ENCODE measurements around the gene GPX1. TPM values are rescaled to one million over a fixed set of nuclear protein-coding genes. Genes with fewer than 3 reads are reported as not detected.

The GPX1 gene
- total RNA-seq, 1 experiment from 2014 or later, result 386 TPM

DNA sequence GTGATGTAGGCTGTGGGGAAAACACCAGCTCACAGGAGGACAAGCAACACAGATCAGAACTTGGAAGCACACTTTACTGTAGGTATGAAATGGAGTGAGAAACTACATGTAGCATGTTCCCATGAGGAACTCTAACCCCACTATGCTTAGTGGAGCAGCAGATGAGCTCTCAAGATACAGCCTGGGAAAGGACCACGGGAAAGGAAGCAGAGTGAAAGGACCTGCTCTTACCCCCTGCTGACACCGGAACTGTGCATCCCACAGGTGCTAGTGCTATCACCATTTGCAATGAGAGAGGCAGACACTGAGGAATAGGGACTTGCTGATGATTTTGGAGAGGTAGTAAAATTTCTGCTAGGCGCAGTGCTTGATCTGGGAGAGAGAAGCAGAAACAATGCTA, 46.9 kb downstream of the GPX1 start:
- intact Hi-C loops (cut with micrococcal nuclease; ENCODE audit: unreplicated experiment), result no loop called here
- Histone ChIP-seq H4K20me1 (ENCODE audit: insufficient read depth) (0 out of 2 replicates have a peak, but pooled peaks cover 2% of the 10 kb centered on the region), H3K36me3 (ENCODE audit: low read depth) (no peaks in the 10 kb centered on the region), H3K9me3 (ENCODE audit: insufficient read depth, low read depth) (no peaks in the 10 kb centered on the region), H3F3A (ENCODE audit: insufficient read depth, low read depth) (no peaks in the 10 kb centered on the region), H3K27ac (no peak overlapping the region), H3K9me2 (ENCODE audit: insufficient read depth) (no peaks in the 10 kb centered on the region), H3K4me2 (no peak overlapping the region), H3K4me1 (replicated peaks; ENCODE audit: insufficient read depth) (no peaks in the 10 kb centered on the region), H3K4me3 (no peak overlapping the region), H2AFZ (no peak overlapping the region), H3K27me3 (ENCODE audit: insufficient read depth, low read depth) (no peaks in the 10 kb centered on the region), H3K79me2 (ENCODE audit: low read depth) (no peaks in the 10 kb centered on the region)
- no peak for DNase-seq
- ChIA-PET POLR2A (ENCODE audit: unreplicated experiment) (no interaction called here), CTCF (no interaction called here)
- TF ChIP-seq EZH2 (IDR thresholded peaks at IDR 0.05; ENCODE audit: low read depth), result no peak
- TF ChIP-seq, protein P1, sequence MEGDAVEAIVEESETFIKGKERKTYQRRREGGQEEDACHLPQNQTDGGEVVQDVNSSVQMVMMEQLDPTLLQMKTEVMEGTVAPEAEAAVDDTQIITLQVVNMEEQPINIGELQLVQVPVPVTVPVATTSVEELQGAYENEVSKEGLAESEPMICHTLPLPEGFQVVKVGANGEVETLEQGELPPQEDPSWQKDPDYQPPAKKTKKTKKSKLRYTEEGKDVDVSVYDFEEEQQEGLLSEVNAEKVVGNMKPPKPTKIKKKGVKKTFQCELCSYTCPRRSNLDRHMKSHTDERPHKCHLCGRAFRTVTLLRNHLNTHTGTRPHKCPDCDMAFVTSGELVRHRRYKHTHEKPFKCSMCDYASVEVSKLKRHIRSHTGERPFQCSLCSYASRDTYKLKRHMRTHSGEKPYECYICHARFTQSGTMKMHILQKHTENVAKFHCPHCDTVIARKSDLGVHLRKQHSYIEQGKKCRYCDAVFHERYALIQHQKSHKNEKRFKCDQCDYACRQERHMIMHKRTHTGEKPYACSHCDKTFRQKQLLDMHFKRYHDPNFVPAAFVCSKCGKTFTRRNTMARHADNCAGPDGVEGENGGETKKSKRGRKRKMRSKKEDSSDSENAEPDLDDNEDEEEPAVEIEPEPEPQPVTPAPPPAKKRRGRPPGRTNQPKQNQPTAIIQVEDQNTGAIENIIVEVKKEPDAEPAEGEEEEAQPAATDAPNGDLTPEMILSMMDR (conservative IDR thresholded peaks at IDR 0.05), result no peak
- BruUV-seq (replicated peaks), result no TSS peak

GRCh38 chr3:49310677-49311076, 47.5 kb downstream of the GPX1 start:
- Histone ChIP-seq H3K79me2 (ENCODE audit: low read depth) (no peaks in the 10 kb centered on the region), H3K27me3 (ENCODE audit: insufficient read depth, low read depth) (no peaks in the 10 kb centered on the region), H3K9me3 (ENCODE audit: insufficient read depth, low read depth) (no peaks in the 10 kb centered on the region), H3K9me2 (ENCODE audit: insufficient read depth) (no peaks in the 10 kb centered on the region), H3F3A (ENCODE audit: insufficient read depth, low read depth) (no peaks in the 10 kb centered on the region), H4K20me1 (ENCODE audit: insufficient read depth) (0 out of 2 replicates have a peak, but pooled peaks cover 2% of the 10 kb centered on the region), H3K4me3 (no peak overlapping the region), H3K4me1 (replicated peaks; ENCODE audit: insufficient read depth) (no peaks in the 10 kb centered on the region), H2AFZ (no peak overlapping the region), H3K27ac (no peak overlapping the region), H3K36me3 (ENCODE audit: low read depth) (no peaks in the 10 kb centered on the region), H3K4me2 (no peak overlapping the region)
- no peak for DNase-seq
- POLR2A ChIA-PET (ENCODE audit: unreplicated experiment), result no interaction called here
- CTCF ChIA-PET, result no interaction called here
- no TSS peak for BruUV-seq (replicated peaks)
- intact Hi-C loops (cut with micrococcal nuclease; ENCODE audit: unreplicated experiment), result no loop called here
- no peak for TF ChIP-seq EZH2 (IDR thresholded peaks at IDR 0.05; ENCODE audit: low read depth)
- TF ChIP-seq, protein P1 (conservative IDR thresholded peaks at IDR 0.05), result no peak

Other genes with a start within 250 kb of the GPX1 start
- 72.1 TPM in 2 replicates for gene USP19, start 237.5 kb downstream of the GPX1 start, total RNA-seq (2021)
- 230 and 238 TPM in 2 replicates for gene LAMB2, start 225.3 kb downstream of the GPX1 start, total RNA-seq (2021)
- gene CCDC71, start 192.0 kb downstream of the GPX1 start, total RNA-seq (2021), result 17.8 and 24.0 TPM in 2 replicates
- 13.1 and 15.3 TPM in 2 replicates for gene KLHDC8B, start 186.8 kb downstream of the GPX1 start, total RNA-seq (2021)
- 6.9 and 12.4 TPM in 2 replicates for gene C3orf62, start 81.1 kb downstream of the GPX1 start, total RNA-seq (2021)
- gene USP4, start 18.3 kb downstream of the GPX1 start, total RNA-seq (2021), result 39.8 and 42.9 TPM in 2 replicates
- gene RHOA, start 53.6 kb upstream of the GPX1 start, total RNA-seq (2021), result 413 and 416 TPM in 2 replicates
- gene TCTA, start 54.1 kb upstream of the GPX1 start, total RNA-seq (2021), result 17.0 and 17.2 TPM in 2 replicates
- 12.9 and 17.6 TPM in 2 replicates for gene AMT, start 64.1 kb upstream of the GPX1 start, total RNA-seq (2021)
- 14.6 and 23.7 TPM in 2 replicates for gene NICN1, start 71.0 kb upstream of the GPX1 start, total RNA-seq (2021)
- 156 and 206 TPM in 2 replicates for gene DAG1, start 111.9 kb upstream of the GPX1 start, total RNA-seq (2021)
- 0.23 and 0.28 TPM in 2 replicates for gene BSN, start 196.1 kb upstream of the GPX1 start, total RNA-seq (2021)

All from PC-9 (cell line).